HTERT RPE-1 (cell line): Measurements from ENCODE around the gene PDK1.
"Not testable (repeated sequence)": the region's sequence is repeated elsewhere in the genome, so short reads cannot be mapped to it uniquely, and the experiment has no call there.

ENCODE experiments used
- in situ Hi-C: fragments of 300-500 bp; cut with MboI; formaldehyde crosslinking; loops from 4 replicates; pipeline ENCODE4 v1.14.3; 2020; ENCODE audit warnings: low sequenced_read_pairs

The PDK1 gene

GRCh38 chr2:172552547-172553291 is 3.2 kb upstream of the PDK1 start:
- in situ Hi-C loops: no loop called here

GRCh38 chr2:172554352-172555271 is 1.3 kb upstream of the PDK1 start:
- in situ Hi-C loops: no loop called here

GRCh38 chr2:172555272-172555521 is 693 bp upstream of the PDK1 start:
- in situ Hi-C loops: no loop called here

GRCh38 chr2:172556284-172557033 is 569 bp downstream of the PDK1 start:
- in situ Hi-C loops: no loop called here

GRCh38 chr2:172558372-172558771 is 2.5 kb downstream of the PDK1 start:
- in situ Hi-C loops: no loop called here

- in situ Hi-C loops: no loop called here
Measured at GRCh38 chr2:172560721-172561120, 4.8 kb downstream of the PDK1 start.

- in situ Hi-C loops: no loop called here
Measured at GRCh38 chr2:172561270-172561669, 5.4 kb downstream of the PDK1 start.

- in situ Hi-C loops: no loop called here
Measured at GRCh38 chr2:172562298-172562697, 6.4 kb downstream of the PDK1 start.

- in situ Hi-C loops: no loop called here
Measured at GRCh38 chr2:172564376-172564775, 8.5 kb downstream of the PDK1 start.

GRCh38 chr2:172571245-172571644 is 15.4 kb downstream of the PDK1 start:
- in situ Hi-C loops: no loop called here

- in situ Hi-C loops: no loop called here
Measured at GRCh38 chr2:172572981-172573380, 17.1 kb downstream of the PDK1 start.

GRCh38 chr2:172574965-172575364 is 19.1 kb downstream of the PDK1 start:
- in situ Hi-C loops: no loop called here

- in situ Hi-C loops: no loop called here
Measured at GRCh38 chr2:172578054-172578453, 22.2 kb downstream of the PDK1 start.

GRCh38 chr2:172578860-172579512 is 23.1 kb downstream of the PDK1 start:
- in situ Hi-C loops: no loop called here

- in situ Hi-C loops: no loop called here
Measured at GRCh38 chr2:172580544-172580943, 24.7 kb downstream of the PDK1 start.

- in situ Hi-C loops: no loop called here
Measured at GRCh38 chr2:172582656-172583055, 26.8 kb downstream of the PDK1 start.

GRCh38 chr2:172586245-172586891 is 30.5 kb downstream of the PDK1 start:
- in situ Hi-C loops: no loop called here

GRCh38 chr2:172587231-172587630 is 31.3 kb downstream of the PDK1 start:
- in situ Hi-C loops: not testable (repeated sequence)

GRCh38 chr2:172588931-172589330 is 33.0 kb downstream of the PDK1 start:
- in situ Hi-C loops: no loop called here

- in situ Hi-C loops: not testable (repeated sequence)
Measured at GRCh38 chr2:172591386-172591785, 35.5 kb downstream of the PDK1 start.

- in situ Hi-C loops: not testable (repeated sequence)
Measured at GRCh38 chr2:172592190-172592589, 36.3 kb downstream of the PDK1 start.
